ENCODE data around the gene ECT2L. TPM values are rescaled to one million over a fixed set of nuclear protein-coding genes. Genes with fewer than 3 reads are reported as not detected.

ECT2L gene
- total and polyA plus RNA-seq, 7 experiments from 2014 or later: 0.13 to 0.27 (median 0.15) TPM; not detected in 4

DNA sequence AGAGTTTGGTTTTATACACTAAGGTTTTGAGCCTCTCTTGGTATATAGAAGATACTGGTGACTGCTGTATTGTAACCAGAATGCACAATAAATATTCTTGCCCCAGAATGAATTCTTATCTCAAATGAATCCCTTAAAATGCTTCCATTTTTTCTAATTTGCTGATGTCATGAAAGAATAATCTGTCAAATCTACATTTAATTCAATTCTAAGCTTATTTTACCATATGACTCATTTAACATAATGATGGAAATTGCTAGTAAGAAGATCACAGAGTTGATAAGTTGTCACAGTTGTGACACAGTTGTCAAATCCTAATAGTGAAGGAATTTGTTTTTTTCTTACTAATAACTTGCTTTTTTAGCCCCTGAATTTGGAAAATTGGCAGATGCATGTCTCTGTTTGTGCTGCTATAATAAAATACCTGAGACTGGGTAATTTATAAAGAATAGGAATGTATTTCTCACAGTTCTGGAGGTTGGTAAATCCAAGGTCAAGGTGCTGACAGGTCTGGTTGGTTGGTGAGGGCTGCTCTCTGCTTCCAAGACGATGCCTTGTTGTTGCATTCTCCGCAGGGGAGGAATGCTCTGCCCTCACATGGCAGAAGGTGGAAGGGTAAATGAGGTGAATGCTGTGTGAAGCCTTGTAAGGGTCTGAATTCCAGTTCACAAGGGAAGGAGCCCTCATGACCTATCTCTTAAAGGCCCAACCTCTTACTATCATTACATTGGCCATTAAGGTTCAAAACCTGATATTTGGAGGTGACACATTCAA is 4.7 kb downstream of the ECT2L start:
- peaks cover 5 to 24% (median 9%) of the 10 kb centered on the region in 5 donors for H3K27me3 Mint-ChIP-seq
- CTCF ChIA-PET: no interaction called here
- POLR2A ChIA-PET: no interaction called here
- H3K9me3 Mint-ChIP-seq: peaks cover 0 to 4% (median 0%) of the 10 kb centered on the region in 11 donors
- H3K36me3 Mint-ChIP-seq: peaks cover 0 to 1% (median 0%) of the 10 kb centered on the region in 5 donors
- Histone ChIP-seq H3K27me3 (ENCODE audit: control insufficient read depth in 2 of 2, insufficient read depth in 2 of 2, low read length in 2 of 2) (peaks cover 0 to 6% of the 10 kb centered on the region in 2 donors), H3K36me3 (ENCODE audit: control insufficient read depth in 2 of 3, insufficient read depth in 3 of 3, low read length in 3 of 3) (no peaks in the 10 kb centered on the region), H3K27ac (ENCODE audit: low read depth, low read length) (no peak overlapping the region), H3K9me3 (ENCODE audit: control insufficient read depth in 2 of 3, low read length in 3 of 3) (no peaks in the 10 kb centered on the region), H3K4me1 (ENCODE audit: control insufficient read depth in 2 of 2, insufficient read depth in 2 of 2, low read length in 2 of 2) (no peaks in the 10 kb centered on the region), H3K4me3 (ENCODE audit: low read length) (no peak overlapping the region)
- no peaks in the 10 kb centered on the region for H3K4me1 Mint-ChIP-seq
- H3K27ac Mint-ChIP-seq: no peak overlapping the region
- intact Hi-C loops (cut with micrococcal nuclease): no loop called here
- no peak for DNase-seq
- H3K4me3 Mint-ChIP-seq: no peak overlapping the region
- ATAC-seq: no peak

DNA sequence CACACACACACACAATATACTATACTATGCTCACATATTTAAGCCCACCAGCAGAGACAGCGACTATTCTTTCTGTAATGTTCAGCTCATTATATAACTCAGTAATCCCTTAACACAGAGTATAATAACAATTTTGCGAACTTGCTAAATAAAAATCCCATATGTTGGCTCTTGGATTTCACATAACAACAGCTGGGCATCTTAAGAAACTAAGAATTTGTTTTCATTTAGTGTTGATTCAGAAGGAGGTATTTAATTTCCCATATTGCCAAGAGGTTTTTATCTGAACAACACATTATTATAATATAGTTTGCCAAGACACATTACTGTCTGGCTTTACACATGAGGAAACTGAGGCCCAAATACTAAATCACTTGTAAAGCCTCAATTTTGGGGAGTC is 7.4 kb downstream of the ECT2L start:
- intact Hi-C loops (cut with micrococcal nuclease): no loop called here
- Histone ChIP-seq H3K9me3 (ENCODE audit: control insufficient read depth in 2 of 3, low read length in 3 of 3) (no peaks in the 10 kb centered on the region), H3K36me3 (ENCODE audit: control insufficient read depth in 2 of 3, insufficient read depth in 3 of 3, low read length in 3 of 3) (no peaks in the 10 kb centered on the region), H3K27me3 (ENCODE audit: control insufficient read depth in 2 of 2, insufficient read depth in 2 of 2, low read length in 2 of 2) (no peaks in the 10 kb centered on the region), H3K27ac (ENCODE audit: low read depth, low read length) (no peak overlapping the region), H3K4me3 (ENCODE audit: low read length) (no peak overlapping the region), H3K4me1 (ENCODE audit: control insufficient read depth in 2 of 2, insufficient read depth in 2 of 2, low read length in 2 of 2) (no peaks in the 10 kb centered on the region)
- no peak overlapping the region for H3K4me3 Mint-ChIP-seq
- ChIA-PET CTCF (interaction anchor here (0.6 kb wide), 1 partner anchor 1701 kb away, joined by 3 read pairs; no protein-coding TSS in a partner anchor), POLR2A (interaction anchor here (0.6 kb wide), 2 partner anchors 55 to 185 kb away, joined by 3 to 4 read pairs; no protein-coding TSS in a partner anchor)
- H3K4me1 Mint-ChIP-seq: no peaks in the 10 kb centered on the region
- ATAC-seq (no peak), DNase-seq (no peak)
- no peak overlapping the region for H3K27ac Mint-ChIP-seq
- H3K9me3 Mint-ChIP-seq: peaks cover 0 to 4% (median 0%) of the 10 kb centered on the region in 11 donors
- peaks cover 0 to 14% (median 6%) of the 10 kb centered on the region in 5 donors for H3K27me3 Mint-ChIP-seq
- peaks cover 0 to 1% (median 0%) of the 10 kb centered on the region in 5 donors for H3K36me3 Mint-ChIP-seq

DNA sequence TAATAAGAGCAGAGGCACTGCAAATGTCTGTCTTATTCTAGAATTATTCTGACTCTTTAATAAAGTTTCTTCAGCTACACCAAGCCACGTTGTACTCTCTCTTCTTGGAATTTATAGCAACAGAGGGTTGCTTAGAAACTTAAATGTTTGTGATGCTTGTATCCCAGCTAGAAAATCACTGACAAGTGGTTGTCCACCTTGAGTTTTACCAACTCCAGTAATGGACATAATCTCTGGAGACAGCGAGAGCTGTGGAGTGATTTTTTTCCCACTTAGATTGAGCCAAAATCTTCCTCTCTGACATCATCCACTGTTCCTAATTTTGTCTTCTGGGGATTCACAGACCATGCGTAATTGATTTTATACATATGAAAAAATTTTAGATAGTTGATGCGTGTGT is 8.0 kb downstream of the ECT2L start:
- Histone ChIP-seq H3K4me3 (ENCODE audit: low read length) (no peak overlapping the region), H3K4me1 (ENCODE audit: control insufficient read depth in 2 of 2, insufficient read depth in 2 of 2, low read length in 2 of 2) (no peaks in the 10 kb centered on the region), H3K27me3 (ENCODE audit: control insufficient read depth in 2 of 2, insufficient read depth in 2 of 2, low read length in 2 of 2) (no peaks in the 10 kb centered on the region), H3K36me3 (ENCODE audit: control insufficient read depth in 2 of 3, insufficient read depth in 3 of 3, low read length in 3 of 3) (no peaks in the 10 kb centered on the region), H3K27ac (ENCODE audit: low read depth, low read length) (no peak overlapping the region), H3K9me3 (ENCODE audit: control insufficient read depth in 2 of 3, low read length in 3 of 3) (no peaks in the 10 kb centered on the region)
- intact Hi-C loops (cut with micrococcal nuclease): no loop called here
- Mint-ChIP-seq H3K27me3 (peaks cover 0 to 14% (median 6%) of the 10 kb centered on the region in 5 donors), H3K4me1 (no peaks in the 10 kb centered on the region), H3K9me3 (peaks cover 0 to 4% (median 0%) of the 10 kb centered on the region in 11 donors), H3K36me3 (peaks cover 0 to 1% (median 0%) of the 10 kb centered on the region in 5 donors), H3K27ac (no peak overlapping the region), H3K4me3 (no peak overlapping the region)
- no peak for DNase-seq
- POLR2A ChIA-PET: no interaction called here
- CTCF ChIA-PET: interaction anchor here (0.6 kb wide), 1 partner anchor 1700 kb away, joined by 3 read pairs; no protein-coding TSS in a partner anchor
- no peak for ATAC-seq

DNA sequence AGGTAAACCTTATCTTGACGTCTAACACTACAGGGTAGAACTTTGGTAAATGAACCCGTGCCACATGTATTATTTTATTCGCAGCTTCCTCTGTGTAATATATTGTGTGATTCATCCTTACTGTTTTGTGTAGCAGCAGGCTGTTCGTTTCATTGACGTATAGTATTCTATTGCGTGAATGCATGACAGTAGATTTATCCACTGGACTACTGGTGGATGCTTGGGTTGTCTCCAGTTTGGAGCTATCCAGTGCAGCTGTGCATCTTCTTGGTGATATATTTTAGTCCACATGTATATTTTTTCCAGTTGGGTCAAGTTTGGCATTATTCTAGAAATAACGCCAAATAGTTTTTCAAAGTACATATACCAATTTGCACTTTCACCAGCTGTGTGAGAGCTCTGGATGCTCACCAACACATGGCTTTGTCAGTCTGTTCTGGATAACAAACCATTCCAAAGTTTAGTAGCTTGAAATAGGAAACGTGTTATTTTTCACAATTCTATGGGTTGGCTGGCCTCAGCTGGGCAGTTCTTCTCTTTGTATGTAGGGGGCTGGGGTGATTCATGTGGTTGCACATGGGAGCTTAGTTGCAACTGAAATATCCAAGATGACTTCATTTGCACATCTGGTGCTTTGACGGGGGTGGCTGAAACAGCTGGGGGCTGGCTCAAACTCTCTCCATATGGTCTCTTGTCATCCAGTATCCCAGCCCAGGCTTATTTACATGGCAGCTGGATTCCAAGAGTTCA is 9.3 kb downstream of the ECT2L start:
- Histone ChIP-seq H3K4me3 (ENCODE audit: low read length) (no peak overlapping the region), H3K27ac (ENCODE audit: low read depth, low read length) (no peak overlapping the region), H3K36me3 (ENCODE audit: control insufficient read depth in 2 of 3, insufficient read depth in 3 of 3, low read length in 3 of 3) (no peaks in the 10 kb centered on the region), H3K27me3 (ENCODE audit: control insufficient read depth in 2 of 2, insufficient read depth in 2 of 2, low read length in 2 of 2) (no peaks in the 10 kb centered on the region), H3K9me3 (ENCODE audit: control insufficient read depth in 2 of 3, low read length in 3 of 3) (no peaks in the 10 kb centered on the region), H3K4me1 (ENCODE audit: control insufficient read depth in 2 of 2, insufficient read depth in 2 of 2, low read length in 2 of 2) (no peaks in the 10 kb centered on the region)
- no peak overlapping the region for H3K27ac Mint-ChIP-seq
- no peak overlapping the region for H3K4me3 Mint-ChIP-seq
- ChIA-PET CTCF (no interaction called here), POLR2A (interaction anchor here (0.7 kb wide), 1 partner anchor 98 kb away, joined by 3 read pairs; no protein-coding TSS in a partner anchor)
- no peaks in the 10 kb centered on the region for H3K36me3 Mint-ChIP-seq
- H3K27me3 Mint-ChIP-seq: peaks cover 0 to 14% (median 3%) of the 10 kb centered on the region in 5 donors
- ATAC-seq (no peak), DNase-seq (no peak)
- no peaks in the 10 kb centered on the region for H3K4me1 Mint-ChIP-seq
- H3K9me3 Mint-ChIP-seq: no peaks in the 10 kb centered on the region
- intact Hi-C loops (cut with micrococcal nuclease): no loop called here

DNA sequence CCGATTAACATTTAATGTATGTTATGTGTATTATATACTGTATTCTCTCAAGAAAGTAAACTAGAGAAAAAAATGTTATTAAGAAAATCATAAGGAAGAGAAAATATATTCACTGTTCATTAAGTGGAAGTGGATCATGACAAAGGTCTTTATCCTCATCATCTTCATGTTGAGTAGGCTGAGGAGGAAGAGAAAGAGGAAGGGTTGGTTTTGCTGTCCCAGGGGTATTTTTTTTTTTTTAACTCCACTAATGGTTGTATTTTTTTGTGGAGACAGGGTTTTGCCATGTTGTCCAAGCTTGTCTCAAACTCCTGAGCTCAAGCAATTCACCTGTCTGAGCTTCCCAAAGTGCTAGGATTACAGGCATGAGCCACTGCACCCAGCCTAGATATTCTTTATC is 11.0 kb downstream of the ECT2L start:
- Histone ChIP-seq H3K36me3 (ENCODE audit: control insufficient read depth in 2 of 3, insufficient read depth in 3 of 3, low read length in 3 of 3) (no peaks in the 10 kb centered on the region), H3K9me3 (ENCODE audit: control insufficient read depth in 2 of 3, low read length in 3 of 3) (no peaks in the 10 kb centered on the region), H3K27ac (ENCODE audit: low read depth, low read length) (no peak overlapping the region), H3K27me3 (ENCODE audit: control insufficient read depth in 2 of 2, insufficient read depth in 2 of 2, low read length in 2 of 2) (no peaks in the 10 kb centered on the region), H3K4me3 (ENCODE audit: low read length) (no peak overlapping the region), H3K4me1 (ENCODE audit: control insufficient read depth in 2 of 2, insufficient read depth in 2 of 2, low read length in 2 of 2) (no peaks in the 10 kb centered on the region)
- no peak for ATAC-seq
- ChIA-PET POLR2A (no interaction called here), CTCF (no interaction called here)
- DNase-seq: no peak
- intact Hi-C loops (cut with micrococcal nuclease): no loop called here
- Mint-ChIP-seq H3K9me3 (no peaks in the 10 kb centered on the region), H3K4me1 (no peaks in the 10 kb centered on the region), H3K36me3 (no peaks in the 10 kb centered on the region), H3K4me3 (no peak overlapping the region), H3K27ac (no peak overlapping the region), H3K27me3 (peaks cover 0 to 19% (median 3%) of the 10 kb centered on the region in 5 donors)

DNA sequence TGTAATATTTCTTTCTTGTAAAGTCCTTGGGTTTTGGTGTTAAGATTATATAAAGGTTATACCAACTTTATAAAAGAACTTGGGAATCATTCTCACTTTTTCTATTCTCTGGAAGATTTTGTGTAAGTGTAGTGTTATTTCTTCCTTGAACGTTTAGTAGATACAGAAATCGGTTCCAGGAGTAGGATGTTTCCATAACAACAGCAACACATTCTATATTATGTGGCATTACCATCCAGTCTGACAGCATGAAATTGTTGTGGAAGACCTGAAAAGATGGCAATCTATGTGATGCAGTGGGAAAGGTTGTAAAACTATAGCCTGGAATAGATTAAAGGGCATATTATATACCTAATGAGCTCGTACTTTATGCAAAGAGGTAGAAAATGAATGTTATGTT is 13.8 kb downstream of the ECT2L start:
- intact Hi-C loops (cut with micrococcal nuclease): no loop called here
- ChIA-PET CTCF (interaction anchor here (0.7 kb wide), 1 partner anchor 319 kb away, joined by 3 read pairs; no protein-coding TSS in a partner anchor), POLR2A (no interaction called here)
- Histone ChIP-seq H3K27me3 (ENCODE audit: control insufficient read depth in 2 of 2, insufficient read depth in 2 of 2, low read length in 2 of 2) (no peaks in the 10 kb centered on the region), H3K9me3 (ENCODE audit: control insufficient read depth in 2 of 3, low read length in 3 of 3) (no peaks in the 10 kb centered on the region), H3K4me1 (ENCODE audit: control insufficient read depth in 2 of 2, insufficient read depth in 2 of 2, low read length in 2 of 2) (no peaks in the 10 kb centered on the region), H3K36me3 (ENCODE audit: control insufficient read depth in 2 of 3, insufficient read depth in 3 of 3, low read length in 3 of 3) (no peaks in the 10 kb centered on the region), H3K27ac (ENCODE audit: low read depth, low read length) (no peak overlapping the region), H3K4me3 (ENCODE audit: low read length) (no peak overlapping the region)
- no peaks in the 10 kb centered on the region for H3K36me3 Mint-ChIP-seq
- DNase-seq (no peak), ATAC-seq (no peak)
- H3K27ac Mint-ChIP-seq: no peak overlapping the region
- no peaks in the 10 kb centered on the region for H3K9me3 Mint-ChIP-seq
- H3K4me1 Mint-ChIP-seq: no peaks in the 10 kb centered on the region
- H3K4me3 Mint-ChIP-seq: no peak overlapping the region
- peaks cover 0 to 18% (median 3%) of the 10 kb centered on the region in 5 donors for H3K27me3 Mint-ChIP-seq
